ENCODE measurements around the gene PDAP1. TPM values are rescaled to one million over a fixed set of nuclear protein-coding genes. Genes with fewer than 3 reads are reported as not detected.
A peak's percentile ranks its signal among the peaks of the same experiment; 100 is the strongest.

Gene PDAP1
- total and polyA plus RNA-seq, 2 of the 13 experiments (the other 11 are each of a cell fraction or from before 2014, with no cell fraction given): 13.0 to 100 TPM

DNA sequence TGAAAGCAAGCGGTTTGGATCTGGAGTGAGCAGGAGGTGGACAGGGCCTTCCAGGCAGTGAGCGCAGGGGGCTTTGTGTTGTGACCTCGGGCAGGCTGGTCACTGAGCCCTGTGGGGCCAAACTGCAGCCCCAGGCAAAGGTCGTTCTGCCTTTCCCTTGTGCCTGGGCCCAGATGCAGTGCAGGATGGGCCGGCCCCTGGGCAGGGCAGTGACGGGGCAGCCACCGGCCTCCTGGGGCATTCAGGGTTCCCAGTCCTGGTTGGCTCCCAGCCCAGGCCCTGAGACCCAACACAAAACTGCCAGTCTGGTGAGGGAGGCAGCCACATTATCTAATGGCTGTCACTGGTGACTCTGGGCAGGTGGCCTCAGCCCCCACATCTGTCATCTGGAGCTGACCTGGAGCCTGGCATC lies 26.7 kb downstream of the PDAP1 start (continued):
- TF ChIP-seq, protein P1, sequence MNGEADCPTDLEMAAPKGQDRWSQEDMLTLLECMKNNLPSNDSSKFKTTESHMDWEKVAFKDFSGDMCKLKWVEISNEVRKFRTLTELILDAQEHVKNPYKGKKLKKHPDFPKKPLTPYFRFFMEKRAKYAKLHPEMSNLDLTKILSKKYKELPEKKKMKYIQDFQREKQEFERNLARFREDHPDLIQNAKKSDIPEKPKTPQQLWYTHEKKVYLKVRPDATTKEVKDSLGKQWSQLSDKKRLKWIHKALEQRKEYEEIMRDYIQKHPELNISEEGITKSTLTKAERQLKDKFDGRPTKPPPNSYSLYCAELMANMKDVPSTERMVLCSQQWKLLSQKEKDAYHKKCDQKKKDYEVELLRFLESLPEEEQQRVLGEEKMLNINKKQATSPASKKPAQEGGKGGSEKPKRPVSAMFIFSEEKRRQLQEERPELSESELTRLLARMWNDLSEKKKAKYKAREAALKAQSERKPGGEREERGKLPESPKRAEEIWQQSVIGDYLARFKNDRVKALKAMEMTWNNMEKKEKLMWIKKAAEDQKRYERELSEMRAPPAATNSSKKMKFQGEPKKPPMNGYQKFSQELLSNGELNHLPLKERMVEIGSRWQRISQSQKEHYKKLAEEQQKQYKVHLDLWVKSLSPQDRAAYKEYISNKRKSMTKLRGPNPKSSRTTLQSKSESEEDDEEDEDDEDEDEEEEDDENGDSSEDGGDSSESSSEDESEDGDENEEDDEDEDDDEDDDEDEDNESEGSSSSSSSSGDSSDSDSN (CRISPR knock-in tag; IDR thresholded peaks at IDR 0.05): peak; percentile 80
- TF ChIP-seq ZNF724P (CRISPR knock-in tag; IDR thresholded peaks at IDR 0.05; ENCODE audit: borderline replicate concordance) (no peak), ZNF431 (CRISPR knock-in tag; IDR thresholded peaks at IDR 0.05; ENCODE audit: borderline replicate concordance, low read depth) (no peak), PITX1 (CRISPR knock-in tag; IDR thresholded peaks at IDR 0.05) (peak; percentile 64; the same call in 1 of the 2 replicates), TAF15 (IDR thresholded peaks at IDR 0.05; ENCODE audit: low read depth, low read length, poor library complexity, severe bottlenecking) (no peak), ZNF567 (CRISPR knock-in tag; IDR thresholded peaks at IDR 0.05; ENCODE audit: borderline replicate concordance) (no peak), NRL (CRISPR knock-in tag; IDR thresholded peaks at IDR 0.05; ENCODE audit: borderline replicate concordance) (no peak; the same call in 1 of the 2 replicates), ZNF776 (CRISPR knock-in tag; IDR thresholded peaks at IDR 0.05) (no peak), NR2C2 (CRISPR knock-in tag; IDR thresholded peaks at IDR 0.05; ENCODE audit: borderline replicate concordance) (0 out of 2 replicates have a peak, but pooled peaks have one; percentile 18), DMAP1 (CRISPR knock-in tag; IDR thresholded peaks at IDR 0.05) (peak; percentile 69), ZNF138 (CRISPR knock-in tag; IDR thresholded peaks at IDR 0.05; ENCODE audit: low read depth) (no peak), MBD4 (IDR thresholded peaks at IDR 0.05; ENCODE audit: borderline replicate concordance, low read length) (no peak), AGO1 (IDR thresholded peaks at IDR 0.05; ENCODE audit: low read depth, low read length, poor library complexity, severe bottlenecking) (no peak), GATA4 (IDR thresholded peaks at IDR 0.05; ENCODE audit: borderline replicate concordance, low read depth) (no peak), ONECUT2 (CRISPR knock-in tag; IDR thresholded peaks at IDR 0.05) (no peak), MED13 (CRISPR knock-in tag; IDR thresholded peaks at IDR 0.05) (no peak), ZSCAN12 (CRISPR knock-in tag; IDR thresholded peaks at IDR 0.05) (no peak), RAD21 (CRISPR knock-in tag; IDR thresholded peaks at IDR 0.05) (peak; percentile 43; the same call in 1 of the 2 replicates)
- TF ChIP-seq, protein P2, sequence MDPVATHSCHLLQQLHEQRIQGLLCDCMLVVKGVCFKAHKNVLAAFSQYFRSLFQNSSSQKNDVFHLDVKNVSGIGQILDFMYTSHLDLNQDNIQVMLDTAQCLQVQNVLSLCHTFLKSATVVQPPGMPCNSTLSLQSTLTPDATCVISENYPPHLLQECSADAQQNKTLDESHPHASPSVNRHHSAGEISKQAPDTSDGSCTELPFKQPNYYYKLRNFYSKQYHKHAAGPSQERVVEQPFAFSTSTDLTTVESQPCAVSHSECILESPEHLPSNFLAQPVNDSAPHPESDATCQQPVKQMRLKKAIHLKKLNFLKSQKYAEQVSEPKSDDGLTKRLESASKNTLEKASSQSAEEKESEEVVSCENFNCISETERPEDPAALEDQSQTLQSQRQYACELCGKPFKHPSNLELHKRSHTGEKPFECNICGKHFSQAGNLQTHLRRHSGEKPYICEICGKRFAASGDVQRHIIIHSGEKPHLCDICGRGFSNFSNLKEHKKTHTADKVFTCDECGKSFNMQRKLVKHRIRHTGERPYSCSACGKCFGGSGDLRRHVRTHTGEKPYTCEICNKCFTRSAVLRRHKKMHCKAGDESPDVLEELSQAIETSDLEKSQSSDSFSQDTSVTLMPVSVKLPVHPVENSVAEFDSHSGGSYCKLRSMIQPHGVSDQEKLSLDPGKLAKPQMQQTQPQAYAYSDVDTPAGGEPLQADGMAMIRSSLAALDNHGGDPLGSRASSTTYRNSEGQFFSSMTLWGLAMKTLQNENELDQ (CRISPR knock-in tag; IDR thresholded peaks at IDR 0.05; ENCODE audit: borderline replicate concordance): no peak
- TF ChIP-seq, protein P3, sequence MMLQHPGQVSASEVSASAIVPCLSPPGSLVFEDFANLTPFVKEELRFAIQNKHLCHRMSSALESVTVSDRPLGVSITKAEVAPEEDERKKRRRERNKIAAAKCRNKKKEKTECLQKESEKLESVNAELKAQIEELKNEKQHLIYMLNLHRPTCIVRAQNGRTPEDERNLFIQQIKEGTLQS (CRISPR knock-in tag; IDR thresholded peaks at IDR 0.05): no peak
- TF ChIP-seq, protein P4, sequence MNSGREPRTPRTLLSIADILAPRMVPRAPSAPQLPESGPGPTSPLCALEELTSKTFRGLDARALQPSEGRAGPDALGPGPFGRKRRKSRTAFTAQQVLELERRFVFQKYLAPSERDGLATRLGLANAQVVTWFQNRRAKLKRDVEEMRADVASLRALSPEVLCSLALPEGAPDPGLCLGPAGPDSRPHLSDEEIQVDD (CRISPR knock-in tag; IDR thresholded peaks at IDR 0.05; ENCODE audit: borderline replicate concordance): no peak
- TF ChIP-seq, protein P5, sequence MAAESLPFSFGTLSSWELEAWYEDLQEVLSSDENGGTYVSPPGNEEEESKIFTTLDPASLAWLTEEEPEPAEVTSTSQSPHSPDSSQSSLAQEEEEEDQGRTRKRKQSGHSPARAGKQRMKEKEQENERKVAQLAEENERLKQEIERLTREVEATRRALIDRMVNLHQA (CRISPR knock-in tag; IDR thresholded peaks at IDR 0.05): no peak
- TF ChIP-seq, protein P6, sequence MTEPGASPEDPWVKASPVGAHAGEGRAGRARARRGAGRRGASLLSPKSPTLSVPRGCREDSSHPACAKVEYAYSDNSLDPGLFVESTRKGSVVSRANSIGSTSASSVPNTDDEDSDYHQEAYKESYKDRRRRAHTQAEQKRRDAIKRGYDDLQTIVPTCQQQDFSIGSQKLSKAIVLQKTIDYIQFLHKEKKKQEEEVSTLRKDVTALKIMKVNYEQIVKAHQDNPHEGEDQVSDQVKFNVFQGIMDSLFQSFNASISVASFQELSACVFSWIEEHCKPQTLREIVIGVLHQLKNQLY (CRISPR knock-in tag; IDR thresholded peaks at IDR 0.05): no peak
- TF ChIP-seq, protein P7, sequence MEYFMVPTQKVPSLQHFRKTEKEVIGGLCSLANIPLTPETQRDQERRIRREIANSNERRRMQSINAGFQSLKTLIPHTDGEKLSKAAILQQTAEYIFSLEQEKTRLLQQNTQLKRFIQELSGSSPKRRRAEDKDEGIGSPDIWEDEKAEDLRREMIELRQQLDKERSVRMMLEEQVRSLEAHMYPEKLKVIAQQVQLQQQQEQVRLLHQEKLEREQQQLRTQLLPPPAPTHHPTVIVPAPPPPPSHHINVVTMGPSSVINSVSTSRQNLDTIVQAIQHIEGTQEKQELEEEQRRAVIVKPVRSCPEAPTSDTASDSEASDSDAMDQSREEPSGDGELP (IDR thresholded peaks at IDR 0.05; ENCODE audit: borderline replicate concordance, low read depth): no peak; the same call in 1 of the 2 replicates
